ENCODE measurements around the gene COL4A1.

Gene COL4A1

GRCh38 chr13:110259651-110260050 lies 47.3 kb downstream of the COL4A1 start:
- TF ChIP-seq TEAD4 (IDR thresholded peaks at IDR 0.05) = no peak
- TF ChIP-seq CREB1 (IDR thresholded peaks at IDR 0.05; ENCODE audit: low read depth) = no peak
- TF ChIP-seq YY1 (IDR thresholded peaks at IDR 0.05; ENCODE audit: low read depth) = no peak
- TF ChIP-seq FOXM1 (IDR thresholded peaks at IDR 0.05; ENCODE audit: borderline replicate concordance, low read depth) = no peak
- TF ChIP-seq, protein P1, sequence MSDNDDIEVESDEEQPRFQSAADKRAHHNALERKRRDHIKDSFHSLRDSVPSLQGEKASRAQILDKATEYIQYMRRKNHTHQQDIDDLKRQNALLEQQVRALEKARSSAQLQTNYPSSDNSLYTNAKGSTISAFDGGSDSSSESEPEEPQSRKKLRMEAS (IDR thresholded peaks at IDR 0.05) = no peak
- no peak for TF ChIP-seq EP300 (IDR thresholded peaks at IDR 0.05; ENCODE audit: borderline replicate concordance)
- TF ChIP-seq TCF12 (IDR thresholded peaks at IDR 0.05; ENCODE audit: low read depth) = no peak
- TF ChIP-seq, protein P2, sequence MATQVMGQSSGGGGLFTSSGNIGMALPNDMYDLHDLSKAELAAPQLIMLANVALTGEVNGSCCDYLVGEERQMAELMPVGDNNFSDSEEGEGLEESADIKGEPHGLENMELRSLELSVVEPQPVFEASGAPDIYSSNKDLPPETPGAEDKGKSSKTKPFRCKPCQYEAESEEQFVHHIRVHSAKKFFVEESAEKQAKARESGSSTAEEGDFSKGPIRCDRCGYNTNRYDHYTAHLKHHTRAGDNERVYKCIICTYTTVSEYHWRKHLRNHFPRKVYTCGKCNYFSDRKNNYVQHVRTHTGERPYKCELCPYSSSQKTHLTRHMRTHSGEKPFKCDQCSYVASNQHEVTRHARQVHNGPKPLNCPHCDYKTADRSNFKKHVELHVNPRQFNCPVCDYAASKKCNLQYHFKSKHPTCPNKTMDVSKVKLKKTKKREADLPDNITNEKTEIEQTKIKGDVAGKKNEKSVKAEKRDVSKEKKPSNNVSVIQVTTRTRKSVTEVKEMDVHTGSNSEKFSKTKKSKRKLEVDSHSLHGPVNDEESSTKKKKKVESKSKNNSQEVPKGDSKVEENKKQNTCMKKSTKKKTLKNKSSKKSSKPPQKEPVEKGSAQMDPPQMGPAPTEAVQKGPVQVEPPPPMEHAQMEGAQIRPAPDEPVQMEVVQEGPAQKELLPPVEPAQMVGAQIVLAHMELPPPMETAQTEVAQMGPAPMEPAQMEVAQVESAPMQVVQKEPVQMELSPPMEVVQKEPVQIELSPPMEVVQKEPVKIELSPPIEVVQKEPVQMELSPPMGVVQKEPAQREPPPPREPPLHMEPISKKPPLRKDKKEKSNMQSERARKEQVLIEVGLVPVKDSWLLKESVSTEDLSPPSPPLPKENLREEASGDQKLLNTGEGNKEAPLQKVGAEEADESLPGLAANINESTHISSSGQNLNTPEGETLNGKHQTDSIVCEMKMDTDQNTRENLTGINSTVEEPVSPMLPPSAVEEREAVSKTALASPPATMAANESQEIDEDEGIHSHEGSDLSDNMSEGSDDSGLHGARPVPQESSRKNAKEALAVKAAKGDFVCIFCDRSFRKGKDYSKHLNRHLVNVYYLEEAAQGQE (IDR thresholded peaks at IDR 0.05; ENCODE audit: low read depth) = no peak
- no peak for TF ChIP-seq CEBPB (IDR thresholded peaks at IDR 0.05)
- no peak for TF ChIP-seq RAD21 (IDR thresholded peaks at IDR 0.05; ENCODE audit: low read depth)
- no peak for TF ChIP-seq USF1 (IDR thresholded peaks at IDR 0.05)
- no peak for TF ChIP-seq NFIC (IDR thresholded peaks at IDR 0.05)
- TF ChIP-seq ZBTB7A (IDR thresholded peaks at IDR 0.05; ENCODE audit: low read depth) = no peak
- no peak for TF ChIP-seq EGR1 (IDR thresholded peaks at IDR 0.05)

- TF ChIP-seq NFIC (IDR thresholded peaks at IDR 0.05) = no peak
- TF ChIP-seq CEBPB (IDR thresholded peaks at IDR 0.05) = no peak
- TF ChIP-seq CREB1 (IDR thresholded peaks at IDR 0.05; ENCODE audit: low read depth) = no peak
- TF ChIP-seq, protein P1 (IDR thresholded peaks at IDR 0.05) = no peak
- TF ChIP-seq, protein P2 (IDR thresholded peaks at IDR 0.05; ENCODE audit: low read depth) = no peak
- TF ChIP-seq FOXM1 (IDR thresholded peaks at IDR 0.05; ENCODE audit: borderline replicate concordance, low read depth) = no peak
- no peak for TF ChIP-seq EP300 (IDR thresholded peaks at IDR 0.05; ENCODE audit: borderline replicate concordance)
- no peak for TF ChIP-seq EGR1 (IDR thresholded peaks at IDR 0.05)
- no peak for TF ChIP-seq USF1 (IDR thresholded peaks at IDR 0.05)
- TF ChIP-seq RAD21 (IDR thresholded peaks at IDR 0.05; ENCODE audit: low read depth) = no peak
- TF ChIP-seq TAF1 (IDR thresholded peaks at IDR 0.05; ENCODE audit: low read depth) = no peak
- TF ChIP-seq TEAD4 (IDR thresholded peaks at IDR 0.05) = no peak
- TF ChIP-seq ZBTB7A (IDR thresholded peaks at IDR 0.05; ENCODE audit: low read depth) = no peak
- no peak for TF ChIP-seq YY1 (IDR thresholded peaks at IDR 0.05; ENCODE audit: low read depth)
- no peak for TF ChIP-seq TCF12 (IDR thresholded peaks at IDR 0.05; ENCODE audit: low read depth)
Measured at GRCh38 chr13:110258876-110259631, 47.9 kb downstream of the COL4A1 start.

- TF ChIP-seq RAD21 (IDR thresholded peaks at IDR 0.05; ENCODE audit: low read depth) = no peak
- TF ChIP-seq EGR1 (IDR thresholded peaks at IDR 0.05) = no peak
- no peak for TF ChIP-seq YY1 (IDR thresholded peaks at IDR 0.05; ENCODE audit: low read depth)
- TF ChIP-seq TEAD4 (IDR thresholded peaks at IDR 0.05) = no peak
- TF ChIP-seq ZBTB7A (IDR thresholded peaks at IDR 0.05; ENCODE audit: low read depth) = no peak
- TF ChIP-seq CREB1 (IDR thresholded peaks at IDR 0.05; ENCODE audit: low read depth) = no peak
- TF ChIP-seq, protein P2 (IDR thresholded peaks at IDR 0.05; ENCODE audit: low read depth) = no peak
- no peak for TF ChIP-seq FOXM1 (IDR thresholded peaks at IDR 0.05; ENCODE audit: borderline replicate concordance, low read depth)
- TF ChIP-seq USF1 (IDR thresholded peaks at IDR 0.05) = no peak
- TF ChIP-seq EP300 (IDR thresholded peaks at IDR 0.05; ENCODE audit: borderline replicate concordance) = no peak
Measured at GRCh38 chr13:110257408-110257807, 49.5 kb downstream of the COL4A1 start.

All from Ishikawa (cell line).